ENCODE data around the gene GPD1. TPM values are rescaled to one million over a fixed set of nuclear protein-coding genes. Genes with fewer than 3 reads are reported as not detected.
"Not testable (repeated sequence)": the region's sequence is repeated elsewhere in the genome, so short reads cannot be mapped to it uniquely, and the experiment has no call there.

Gene GPD1
- total RNA-seq, 1 donor from 2014 or later: 21.5 TPM

- DNase-seq (ENCODE audit: low spot score): no peak
Measured at GRCh38 chr12:50123203-50123602, 19.4 kb downstream of the GPD1 start.

GRCh38 chr12:50127546-50127945 lies 23.7 kb downstream of the GPD1 start:
- DNase-seq (ENCODE audit: low spot score): no peak

- no peak for DNase-seq (ENCODE audit: low spot score)
Measured at GRCh38 chr12:50129290-50129689, 25.5 kb downstream of the GPD1 start.

GRCh38 chr12:50132505-50133135 lies 28.8 kb downstream of the GPD1 start:
- DNase-seq (ENCODE audit: low spot score): no peak

- no peak for DNase-seq (ENCODE audit: low spot score)
Measured at GRCh38 chr12:50142993-50143392, 39.2 kb downstream of the GPD1 start.

GRCh38 chr12:50145439-50145838 lies 41.6 kb downstream of the GPD1 start:
- no peak for DNase-seq (ENCODE audit: low spot score)

GRCh38 chr12:50147281-50147680 lies 43.5 kb downstream of the GPD1 start:
- DNase-seq (ENCODE audit: low spot score): no peak

- DNase-seq (ENCODE audit: low spot score): not testable (repeated sequence)
Measured at GRCh38 chr12:50148011-50148410, 44.2 kb downstream of the GPD1 start.

- DNase-seq (ENCODE audit: low spot score): no peak
Measured at GRCh38 chr12:50149311-50149710, 45.5 kb downstream of the GPD1 start.

GRCh38 chr12:50151047-50151687 lies 47.4 kb downstream of the GPD1 start:
- DNase-seq (ENCODE audit: low spot score): no peak

- not testable (repeated sequence) for DNase-seq (ENCODE audit: low spot score)
Measured at GRCh38 chr12:50154947-50155346, 51.1 kb downstream of the GPD1 start.

- DNase-seq (ENCODE audit: low spot score): no peak
Measured at GRCh38 chr12:50156641-50157040, 52.8 kb downstream of the GPD1 start.

- no peak for DNase-seq (ENCODE audit: low spot score)
Measured at GRCh38 chr12:50157259-50157658, 53.5 kb downstream of the GPD1 start.

- no peak for DNase-seq (ENCODE audit: low spot score)
Measured at GRCh38 chr12:50160643-50161042, 56.8 kb downstream of the GPD1 start.

Other genes with a start within 250 kb of the GPD1 start
- 13.0 TPM for gene FAIM2, start 200.1 kb upstream of the GPD1 start, total RNA-seq
- gene AQP2, start 153.3 kb upstream of the GPD1 start, total RNA-seq: not detected
- gene AQP5, start 142.1 kb upstream of the GPD1 start, total RNA-seq: 1.6 TPM
- gene AQP6, start 131.1 kb upstream of the GPD1 start, total RNA-seq: 0.32 TPM
- gene RACGAP1, start 78.5 kb upstream of the GPD1 start, total RNA-seq: 16.6 TPM
- 4.1 TPM for gene ASIC1, start 46.4 kb upstream of the GPD1 start, total RNA-seq
- gene SMARCD1, start 18.7 kb upstream of the GPD1 start, total RNA-seq: 49.5 TPM
- 80.5 TPM for gene COX14, start 8.2 kb downstream of the GPD1 start, total RNA-seq
- gene CERS5, start 63.4 kb downstream of the GPD1 start, total RNA-seq: 37.9 TPM
- 117 TPM for gene LIMA1, start 179.5 kb downstream of the GPD1 start, total RNA-seq